ENCODE results near the gene CORO7. TPM values are rescaled to one million over a fixed set of nuclear protein-coding genes. Genes with fewer than 3 reads are reported as not detected.

CORO7 gene
- total RNA-seq, 1 donor from 2014 or later = 25.7 TPM

GRCh38 chr16:4384509-4384942 lies 31.9 kb downstream of the CORO7 start:
- H3K27me3 Mint-ChIP-seq = no peaks in the 10 kb centered on the region
- H3K9me3 Mint-ChIP-seq (ENCODE audit: low read depth) = no peaks in the 10 kb centered on the region
- no peak for DNase-seq (ENCODE audit: low spot score, unreplicated experiment)
- no peak for TF ChIP-seq CTCF (IDR thresholded peaks at IDR 0.05; ENCODE audit: unreplicated experiment)
- no peaks in the 10 kb centered on the region for H3K36me3 Mint-ChIP-seq (ENCODE audit: insufficient read depth)
- H3K4me3 Mint-ChIP-seq (ENCODE audit: low read depth) = no peak overlapping the region
- H3K27ac Mint-ChIP-seq = no peak overlapping the region
- H3K4me1 Mint-ChIP-seq (ENCODE audit: low read depth) = peaks cover 9% of the 10 kb centered on the region

GRCh38 chr16:4383591-4384444 lies 32.6 kb downstream of the CORO7 start:
- no peaks in the 10 kb centered on the region for H3K27me3 Mint-ChIP-seq
- no peak overlapping the region for H3K4me3 Mint-ChIP-seq (ENCODE audit: low read depth)
- H3K4me1 Mint-ChIP-seq (ENCODE audit: low read depth) = peaks cover 11% of the 10 kb centered on the region
- H3K27ac Mint-ChIP-seq = no peak overlapping the region
- no peak for TF ChIP-seq CTCF (IDR thresholded peaks at IDR 0.05; ENCODE audit: unreplicated experiment)
- DNase-seq (ENCODE audit: low spot score, unreplicated experiment) = no peak
- no peaks in the 10 kb centered on the region for H3K9me3 Mint-ChIP-seq (ENCODE audit: low read depth)
- H3K36me3 Mint-ChIP-seq (ENCODE audit: insufficient read depth) = no peaks in the 10 kb centered on the region

GRCh38 chr16:4382795-4383357 lies 33.5 kb downstream of the CORO7 start:
- no peaks in the 10 kb centered on the region for H3K36me3 Mint-ChIP-seq (ENCODE audit: insufficient read depth)
- peaks cover 14% of the 10 kb centered on the region for H3K4me1 Mint-ChIP-seq (ENCODE audit: low read depth)
- H3K27ac Mint-ChIP-seq = peak overlapping the region; percentile 74
- no peak for DNase-seq (ENCODE audit: low spot score, unreplicated experiment)
- no peak for TF ChIP-seq CTCF (IDR thresholded peaks at IDR 0.05; ENCODE audit: unreplicated experiment)
- no peak overlapping the region for H3K4me3 Mint-ChIP-seq (ENCODE audit: low read depth)
- H3K27me3 Mint-ChIP-seq = no peaks in the 10 kb centered on the region
- H3K9me3 Mint-ChIP-seq (ENCODE audit: low read depth) = no peaks in the 10 kb centered on the region

GRCh38 chr16:4381935-4382794 lies 34.2 kb downstream of the CORO7 start:
- H3K27me3 Mint-ChIP-seq = no peaks in the 10 kb centered on the region
- H3K4me1 Mint-ChIP-seq (ENCODE audit: low read depth) = peaks cover 21% of the 10 kb centered on the region
- H3K27ac Mint-ChIP-seq = no peak overlapping the region
- H3K4me3 Mint-ChIP-seq (ENCODE audit: low read depth) = no peak overlapping the region
- no peaks in the 10 kb centered on the region for H3K9me3 Mint-ChIP-seq (ENCODE audit: low read depth)
- no peaks in the 10 kb centered on the region for H3K36me3 Mint-ChIP-seq (ENCODE audit: insufficient read depth)
- DNase-seq (ENCODE audit: low spot score, unreplicated experiment) = no peak
- no peak for TF ChIP-seq CTCF (IDR thresholded peaks at IDR 0.05; ENCODE audit: unreplicated experiment)

All from progenitor cell of endocrine pancreas (in vitro differentiated cells).